Common myeloid progenitor, CD34-positive (primary cell): ENCODE data around the gene CRACDL.
A peak's percentile ranks its signal among the peaks of the same experiment; 100 is the strongest.

ENCODE experiments used
- CTCF ChIA-PET: fragments of 350-600 bp; sonication (Branson Sonifier 250); formaldehyde crosslinking; loops from one replicate; lab custom pipeline; 2021; ENCODE audit warnings: antibody characterized with exemption; lab: Charles Lee
- POLR2A ChIA-PET: fragments of 350-600 bp; sonication (Branson Sonifier 250); formaldehyde crosslinking; loops from one replicate; lab custom pipeline; 2021; ENCODE audit warnings: antibody characterized with exemption; lab: Charles Lee
- DNase-seq, 3 donors: peaks; one replicate each; pipeline versions ENCODE4 v3.0.0 to v3.0.0-alpha.2; 2013
- H3K27ac ChIP-seq, 2 experiments: 1 replicate in 1 of 2; 2 replicates in 1 of 2; pipeline ENCODE4 v1.7.0; 2013; ENCODE audit warnings: inconsistent platforms in 2 of 2, low read length in 2 of 2, mild to moderate bottlenecking in 2 of 2, low read depth in 1 of 2, moderate library complexity in 1 of 2; ENCODE audit not compliant: severe bottlenecking in 2 of 2, insufficient read depth in 1 of 2, poor library complexity in 1 of 2
- H3K27me3 ChIP-seq, 5 experiments: replicated peaks in 2 of 5; 1 replicate in 3 of 5; 2 replicates in 2 of 5; pipeline versions ENCODE4 v1.6.1 to v1.7.0; 2013; ENCODE audit warnings: low read length in 4 of 5, mild to moderate bottlenecking in 2 of 5, moderate library complexity in 2 of 5, inconsistent platforms in 1 of 5; ENCODE audit not compliant: insufficient read depth in 5 of 5, control insufficient read depth in 4 of 5
- H3K36me3 ChIP-seq, 4 experiments: 1 replicate in 2 of 4; 2 replicates in 2 of 4; pipeline versions ENCODE4 v1.6.1 to v1.7.0; 2013; ENCODE audit warnings: low read length in 3 of 4, control low read depth in 1 of 4, mild to moderate bottlenecking in 1 of 4; ENCODE audit not compliant: control insufficient read depth in 4 of 4, insufficient read depth in 4 of 4
- H3K4me1 ChIP-seq, 4 experiments: 1 replicate in 3 of 4; 2 replicates in 1 of 4; pipeline versions ENCODE4 v1.6.1 to v1.7.1; 2013; ENCODE audit warnings: low read length in 3 of 4, mild to moderate bottlenecking in 3 of 4, control low read depth in 1 of 4, inconsistent platforms in 1 of 4, moderate library complexity in 1 of 4; ENCODE audit not compliant: control insufficient read depth in 4 of 4, insufficient read depth in 4 of 4; ENCODE audit errors: control extremely low read depth in 1 of 4
- H3K4me3 ChIP-seq, 7 experiments: 1 replicate in 4 of 7; 2 replicates in 3 of 7; pipeline versions ENCODE4 v1.5.1 to v1.7.0; 2013; ENCODE audit warnings: mild to moderate bottlenecking in 7 of 7, low read length in 6 of 7, moderate library complexity in 6 of 7, inconsistent platforms in 2 of 7, low read depth in 2 of 7, control low read depth in 1 of 7; ENCODE audit not compliant: insufficient read depth in 4 of 7, control insufficient read depth in 1 of 7; ENCODE audit errors: extremely low read depth in 1 of 7
- H3K9me3 ChIP-seq, 5 experiments: 1 replicate in 4 of 5; 2 replicates in 1 of 5; pipeline versions ENCODE4 v1.6.1 to v1.7.1; 2013; ENCODE audit warnings: low read length in 4 of 5, mild to moderate bottlenecking in 2 of 5, inconsistent platforms in 1 of 5, low read depth in 1 of 5, moderate library complexity in 1 of 5; ENCODE audit not compliant: control insufficient read depth in 4 of 5, insufficient read depth in 2 of 5; ENCODE audit errors: control extremely low read depth in 1 of 5
- WGBS: methylation state at CpG from one replicate; pipeline ENCODE4 v1.1.5; 2013; ENCODE audit not compliant: insufficient coverage; 5-methylcytosine and 5-hydroxymethylcytosine counted together

Gene CRACDL

DNA sequence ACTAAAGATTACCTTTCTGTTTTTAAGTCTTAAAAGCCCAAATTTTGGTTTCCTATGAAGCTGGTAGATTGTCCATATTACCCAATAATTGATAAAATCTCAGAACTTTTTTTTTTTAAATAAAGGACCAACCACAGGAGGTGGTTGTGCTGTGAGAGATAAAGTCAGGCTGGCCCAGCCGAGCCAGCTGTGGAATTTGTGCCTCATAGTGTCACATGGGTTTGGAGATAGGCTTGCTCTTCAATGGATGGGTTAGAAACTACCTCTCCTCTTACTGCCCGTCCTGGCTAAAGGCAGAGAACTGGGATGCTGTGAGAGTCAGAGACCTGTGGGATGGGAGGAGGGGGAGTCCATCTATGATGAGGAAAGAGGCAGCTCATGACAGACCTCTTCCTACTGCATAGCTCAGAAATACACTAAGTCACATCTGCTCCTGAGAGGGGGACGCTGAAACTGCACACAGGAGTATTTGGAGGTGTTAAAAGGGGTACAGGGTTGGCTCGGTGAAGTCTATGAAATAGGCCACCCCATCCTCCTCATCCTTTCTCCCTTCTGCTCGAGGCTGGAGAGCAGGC is 105.4 kb downstream of the CRACDL start:
- 83% methylated on average over 3 of the region's 5 CpGs for WGBS
- ChIA-PET POLR2A (no interaction called here), CTCF (interaction anchor here (1.0 to 1.4 kb wide), 4 partner anchors 10 to 158 kb away, joined by 3 to 4 read pairs (median 3); no protein-coding TSS in a partner anchor)

DNA sequence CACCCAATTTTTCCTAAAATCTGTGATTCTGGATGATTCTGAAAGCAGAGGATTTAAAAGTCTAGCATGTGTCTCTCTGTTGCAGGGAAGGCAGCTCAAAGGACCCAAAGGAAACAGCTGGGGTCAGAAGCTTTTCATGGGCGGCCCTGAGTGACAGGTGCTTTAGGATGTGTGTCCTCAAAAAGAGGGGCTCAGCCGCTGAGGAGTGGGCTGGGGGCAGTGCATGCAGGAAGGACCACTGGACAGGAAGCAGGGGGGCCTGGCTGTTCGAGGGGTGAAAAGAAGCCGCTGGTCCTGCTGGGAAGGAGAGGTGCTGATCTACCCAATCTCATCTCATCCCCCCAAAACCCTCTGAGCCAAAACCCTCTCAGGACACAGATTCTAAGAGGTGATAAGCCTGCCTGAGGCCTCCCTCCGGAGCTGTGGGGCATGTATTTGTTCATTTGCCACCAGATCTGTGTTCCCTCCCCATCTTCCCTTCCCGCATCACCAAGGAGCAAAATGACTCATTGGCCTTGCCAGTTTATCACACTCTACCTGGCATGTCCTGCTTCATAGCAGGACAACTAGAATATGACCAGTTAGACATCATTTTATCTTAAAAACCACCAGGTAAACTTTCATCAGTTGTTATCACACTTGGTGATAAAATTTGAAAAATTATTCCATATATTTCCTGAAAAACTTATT is 106.3 kb downstream of the CRACDL start:
- H3K9me3 ChIP-seq, result no peaks in the 10 kb centered on the region
- peak in 2 of 3 donors; percentile 33 to 42 for DNase-seq
- H3K36me3 ChIP-seq, result no peaks in the 10 kb centered on the region
- WGBS, result 17% methylated on average over 2 of the region's 6 CpGs
- POLR2A ChIA-PET, result interaction anchor here (0.5 kb wide), 1 partner anchor 48 kb away, joined by 3 read pairs; no protein-coding TSS in a partner anchor
- H3K4me1 ChIP-seq, result peaks cover 17 to 45% (median 31%) of the 10 kb centered on the region in 4 experiments
- H3K27me3 ChIP-seq, result no peaks in the 10 kb centered on the region
- no peak overlapping the region for H3K27ac ChIP-seq
- no peak overlapping the region for H3K4me3 ChIP-seq
- CTCF ChIA-PET, result interaction anchor here (0.5 to 1.8 kb wide), 3 partner anchors 8 to 304 kb away, joined by 3 to 5 read pairs (median 5); no protein-coding TSS in a partner anchor

More for the DNA sequence above, 105.4 kb downstream of the CRACDL start:
- Histone ChIP-seq H3K4me1 (peaks cover 11 to 35% (median 27%) of the 10 kb centered on the region in 4 experiments), H3K36me3 (no peaks in the 10 kb centered on the region), H3K9me3 (no peaks in the 10 kb centered on the region), H3K4me3 (no peak overlapping the region), H3K27me3 (no peaks in the 10 kb centered on the region), H3K27ac (no peak overlapping the region)
- peak; percentile 33 to 58 (median 48) for DNase-seq

DNA sequence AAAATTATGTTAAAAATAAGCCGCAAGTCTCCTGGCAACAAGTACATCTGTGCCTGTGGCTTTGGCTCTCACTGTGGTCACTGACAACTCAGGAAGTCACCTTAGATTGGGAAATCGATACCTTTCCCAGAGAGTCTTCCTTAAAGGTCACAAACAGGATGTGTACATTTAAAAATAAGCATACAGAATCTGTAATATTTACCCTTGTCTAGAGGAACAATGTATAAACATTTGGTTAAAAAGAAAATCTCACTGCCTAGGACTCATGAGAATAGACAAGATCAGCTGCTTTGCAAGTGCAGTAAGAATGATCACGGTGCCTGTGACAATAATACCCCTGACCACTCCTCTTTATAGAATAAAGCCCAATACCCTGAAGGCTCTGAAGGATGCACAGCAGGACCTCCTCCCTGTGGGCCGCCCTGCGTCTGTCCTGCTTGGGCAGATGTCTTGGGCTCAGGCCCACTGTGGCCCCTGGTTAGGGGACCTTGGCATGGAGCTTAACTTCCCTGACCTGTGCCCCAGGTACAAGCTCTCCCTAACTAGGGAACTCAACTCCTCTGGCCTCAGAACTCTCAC is 107.1 kb downstream of the CRACDL start:
- Histone ChIP-seq H3K36me3 (no peaks in the 10 kb centered on the region), H3K4me3 (peak overlapping the region in 1 of 7 experiments; percentile 24), H3K27ac (no peak overlapping the region), H3K9me3 (no peaks in the 10 kb centered on the region), H3K4me1 (peaks cover 22 to 52% (median 34%) of the 10 kb centered on the region in 4 experiments), H3K27me3 (no peaks in the 10 kb centered on the region)
- POLR2A ChIA-PET, result interaction anchor here (0.7 to 1.7 kb wide), 2 partner anchors 71 to 493 kb away, joined by 3 to 5 read pairs; no protein-coding TSS in a partner anchor
- CTCF ChIA-PET, result interaction anchor here (1.4 to 1.8 kb wide), 2 partner anchors 9 to 179 kb away, joined by 5 read pairs; no protein-coding TSS in a partner anchor
- 46% methylated on average over 5 of the region's 5 CpGs for WGBS
- peak in 2 of 3 donors; percentile 53 to 58 for DNase-seq

DNA sequence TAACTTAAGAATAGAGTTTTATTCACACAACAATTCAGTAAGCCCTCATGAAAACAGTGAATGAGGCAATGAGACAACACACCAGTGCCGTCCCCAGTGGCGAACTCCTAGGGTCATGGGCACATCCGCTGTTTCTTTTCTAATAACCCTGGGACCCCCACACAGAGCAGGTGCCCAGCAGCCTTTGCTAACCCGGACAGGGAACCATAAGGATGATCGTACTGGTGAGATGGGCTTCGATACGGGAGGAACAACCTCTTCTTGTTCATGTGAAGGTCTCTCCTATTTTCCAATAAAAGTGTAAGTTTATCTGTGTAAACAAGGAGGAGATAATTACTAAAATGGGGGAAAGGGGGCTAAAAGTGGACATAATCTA is 107.7 kb downstream of the CRACDL start:
- Histone ChIP-seq H3K9me3 (no peaks in the 10 kb centered on the region), H3K27me3 (no peaks in the 10 kb centered on the region), H3K4me1 (peaks cover 22 to 54% (median 36%) of the 10 kb centered on the region in 4 experiments), H3K36me3 (no peaks in the 10 kb centered on the region), H3K4me3 (peak overlapping the region in 1 of 7 experiments; percentile 24), H3K27ac (no peak overlapping the region)
- 92% methylated on average over 6 of the region's 7 CpGs for WGBS
- DNase-seq, result no peak
- POLR2A ChIA-PET, result interaction anchor here (0.7 to 1.7 kb wide), 2 partner anchors 71 to 494 kb away, joined by 3 to 5 read pairs; no protein-coding TSS in a partner anchor
- CTCF ChIA-PET, result interaction anchor here (1.4 to 1.8 kb wide), 2 partner anchors 10 to 179 kb away, joined by 5 read pairs; no protein-coding TSS in a partner anchor

DNA sequence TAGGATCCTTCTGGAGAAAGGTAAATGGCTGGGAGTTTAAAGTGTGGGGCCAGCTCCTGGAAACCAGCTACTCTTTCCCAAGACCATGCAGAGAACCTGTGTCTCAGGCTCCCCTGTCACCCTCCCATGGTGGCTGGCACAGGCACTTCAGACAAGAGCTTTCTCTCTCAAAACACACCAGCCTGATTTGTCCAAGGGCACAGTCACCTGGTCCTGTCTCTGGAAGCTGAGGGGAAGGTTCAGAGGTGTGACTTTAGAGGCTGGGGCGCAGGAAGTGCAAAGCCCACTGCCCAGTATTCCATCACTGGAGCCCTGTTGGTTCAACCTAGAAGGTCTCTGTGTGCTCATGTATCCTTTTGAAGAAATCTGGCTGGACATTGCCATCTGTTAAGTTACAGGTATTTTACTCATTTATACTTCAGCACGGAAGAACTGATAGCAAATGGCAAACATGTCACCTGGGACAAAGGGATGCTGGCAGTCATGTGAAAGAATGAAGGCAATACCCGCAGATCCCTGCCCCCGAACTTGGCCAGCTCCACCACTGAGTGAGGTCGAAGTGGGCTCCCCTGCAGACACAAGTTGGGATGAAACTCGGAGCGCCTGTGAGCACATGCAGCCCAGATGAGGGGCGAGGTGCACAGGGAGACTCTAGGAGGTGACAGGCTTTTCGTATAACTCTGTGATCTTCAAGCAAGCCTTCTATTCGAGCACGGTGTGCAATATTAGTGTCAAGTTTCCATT is 108.2 kb downstream of the CRACDL start:
- H3K4me1 ChIP-seq, result peaks cover 22 to 53% (median 40%) of the 10 kb centered on the region in 4 experiments
- H3K36me3 ChIP-seq, result no peaks in the 10 kb centered on the region
- no peak overlapping the region for H3K27ac ChIP-seq
- H3K9me3 ChIP-seq, result no peaks in the 10 kb centered on the region
- ChIA-PET POLR2A (interaction anchor here (0.6 to 1.7 kb wide), 3 partner anchors 70 to 616 kb away, joined by 3 to 5 read pairs (median 3); no protein-coding TSS in a partner anchor), CTCF (interaction anchor here (1.0 to 1.8 kb wide), 4 partner anchors 10 to 178 kb away, joined by 3 to 5 read pairs (median 3); no protein-coding TSS in a partner anchor)
- no peak for DNase-seq
- H3K4me3 ChIP-seq, result no peak overlapping the region
- WGBS, result 93% methylated on average over 9 of the region's 11 CpGs
- H3K27me3 ChIP-seq, result no peaks in the 10 kb centered on the region

DNA sequence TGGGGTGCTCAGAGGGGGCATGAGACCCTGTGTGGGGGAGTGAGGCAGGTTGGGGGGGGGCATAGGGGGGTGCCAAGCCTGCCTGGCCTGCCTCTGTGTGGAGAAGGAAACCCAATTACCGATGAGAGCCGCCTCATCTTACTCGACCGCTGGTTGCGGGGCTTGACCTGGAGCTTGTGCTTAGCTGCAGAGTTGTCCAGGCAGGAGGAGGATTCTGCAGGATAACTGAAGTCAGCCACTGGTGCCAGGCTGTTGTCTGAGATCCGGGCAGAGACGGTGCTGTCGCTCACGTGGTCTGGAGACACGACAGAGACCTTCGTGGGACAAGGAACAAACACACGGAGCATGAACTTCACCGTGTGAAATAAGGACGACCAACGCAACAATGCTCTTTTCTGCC is 109.2 kb downstream of the CRACDL start:
- Histone ChIP-seq H3K4me1 (peaks cover 22 to 58% (median 41%) of the 10 kb centered on the region in 4 experiments), H3K36me3 (no peaks in the 10 kb centered on the region), H3K27me3 (peaks cover 0 to 5% (median 0%) of the 10 kb centered on the region in 5 experiments), H3K4me3 (no peak overlapping the region), H3K9me3 (peaks cover 0 to 3% (median 0%) of the 10 kb centered on the region in 5 experiments), H3K27ac (no peak overlapping the region)
- POLR2A ChIA-PET, result interaction anchor here (0.6 kb wide), 1 partner anchor 615 kb away, joined by 3 read pairs; no protein-coding TSS in a partner anchor
- no peak for DNase-seq
- 98% methylated on average over 15 of the region's 15 CpGs for WGBS
- CTCF ChIA-PET, result interaction anchor here (1.0 to 1.4 kb wide), 5 partner anchors 11 to 68 kb away, joined by 3 read pairs; no protein-coding TSS in a partner anchor
